Measurements from ENCODE around the gene CDK13. TPM values are rescaled to one million over a fixed set of nuclear protein-coding genes. Genes with fewer than 3 reads are reported as not detected.
"Not testable (repeated sequence)": the region's sequence is repeated elsewhere in the genome, so short reads cannot be mapped to it uniquely, and the experiment has no call there.

CDK13 gene
- total RNA-seq, 1 experiment from 2014 or later: 45.9 TPM

- Histone ChIP-seq H3K4me3 (ENCODE audit: low read depth, low read length) (no peak overlapping the region), H3K4me1 (no peaks in the 10 kb centered on the region), H3K36me3 (ENCODE audit: control insufficient read depth, insufficient read depth, low read length) (no peaks in the 10 kb centered on the region), H3K9me3 (peaks cover 4% of the 10 kb centered on the region; the same call in 1 of the 2 replicates), H3K27me3 (replicated peaks; ENCODE audit: control insufficient read depth, insufficient read depth, low read length) (no peaks in the 10 kb centered on the region; the same call in 1 of the 2 replicates)
- no peak overlapping the region for H3K27ac Mint-ChIP-seq (ENCODE audit: unreplicated experiment)
- peaks cover 9% of the 10 kb centered on the region for H3K27me3 Mint-ChIP-seq (ENCODE audit: insufficient read depth, unreplicated experiment)
- H3K4me1 Mint-ChIP-seq (ENCODE audit: low read depth, unreplicated experiment): no peaks in the 10 kb centered on the region
- TF ChIP-seq CTCF (IDR thresholded peaks at IDR 0.05; ENCODE audit: insufficient read depth in 1 of 2, low read depth in 1 of 2, low read length in 1 of 2, severe bottlenecking in 1 of 2, unreplicated experiment in 1 of 2): no peak
- no peak for DNase-seq
- intact Hi-C loops (cut with micrococcal nuclease; ENCODE audit: unreplicated experiment): no loop called here
- BruUV-seq (replicated peaks): no TSS peak
- ChIA-PET POLR2A (no interaction called here), CTCF (interaction anchor here (1.5 kb wide), 1 partner anchor 10 kb away, joined by 3 read pairs; no protein-coding TSS in a partner anchor)
- no peak overlapping the region for H3K4me3 Mint-ChIP-seq (ENCODE audit: unreplicated experiment)
- no peaks in the 10 kb centered on the region for H3K36me3 Mint-ChIP-seq (ENCODE audit: insufficient read depth, unreplicated experiment)
- no peaks in the 10 kb centered on the region for H3K9me3 Mint-ChIP-seq (ENCODE audit: unreplicated experiment)
Observed at GRCh38 chr7:39910108-39910869, 39.8 kb upstream of the CDK13 start.

- ChIA-PET CTCF (interaction anchor here (1.5 kb wide), 1 partner anchor 11 kb away, joined by 3 read pairs; no protein-coding TSS in a partner anchor), POLR2A (no interaction called here)
- Histone ChIP-seq H3K27me3 (replicated peaks; ENCODE audit: control insufficient read depth, insufficient read depth, low read length) (no peaks in the 10 kb centered on the region; the same call in 1 of the 2 replicates), H3K9me3 (peaks cover 4% of the 10 kb centered on the region; the same call in 1 of the 2 replicates), H3K36me3 (ENCODE audit: control insufficient read depth, insufficient read depth, low read length) (no peaks in the 10 kb centered on the region), H3K4me3 (ENCODE audit: low read depth, low read length) (no peak overlapping the region), H3K4me1 (no peaks in the 10 kb centered on the region)
- no peak for TF ChIP-seq CTCF (IDR thresholded peaks at IDR 0.05; ENCODE audit: insufficient read depth in 1 of 2, low read depth in 1 of 2, low read length in 1 of 2, severe bottlenecking in 1 of 2, unreplicated experiment in 1 of 2)
- no peak overlapping the region for H3K27ac Mint-ChIP-seq (ENCODE audit: unreplicated experiment)
- peaks cover 9% of the 10 kb centered on the region for H3K27me3 Mint-ChIP-seq (ENCODE audit: insufficient read depth, unreplicated experiment)
- DNase-seq: no peak
- H3K4me1 Mint-ChIP-seq (ENCODE audit: low read depth, unreplicated experiment): no peaks in the 10 kb centered on the region
- H3K9me3 Mint-ChIP-seq (ENCODE audit: unreplicated experiment): no peaks in the 10 kb centered on the region
- H3K36me3 Mint-ChIP-seq (ENCODE audit: insufficient read depth, unreplicated experiment): no peaks in the 10 kb centered on the region
- no TSS peak for BruUV-seq (replicated peaks)
- no peak overlapping the region for H3K4me3 Mint-ChIP-seq (ENCODE audit: unreplicated experiment)
- intact Hi-C loops (cut with micrococcal nuclease; ENCODE audit: unreplicated experiment): no loop called here
Observed at GRCh38 chr7:39911167-39911566, 38.9 kb upstream of the CDK13 start.

GRCh38 chr7:39915847-39916246 is 34.2 kb upstream of the CDK13 start:
- H3K4me1 ChIP-seq; H3K9me3 ChIP-seq; intact Hi-C loops (cut with micrococcal nuclease; ENCODE audit: unreplicated experiment); H3K36me3 ChIP-seq (ENCODE audit: control insufficient read depth, insufficient read depth, low read length); H3K27me3 ChIP-seq (replicated peaks; ENCODE audit: control insufficient read depth, insufficient read depth, low read length); H3K27ac Mint-ChIP-seq (ENCODE audit: unreplicated experiment); H3K9me3 Mint-ChIP-seq (ENCODE audit: unreplicated experiment); H3K4me3 ChIP-seq (ENCODE audit: low read depth, low read length); BruUV-seq (replicated peaks); DNase-seq; H3K4me3 Mint-ChIP-seq (ENCODE audit: unreplicated experiment); H3K36me3 Mint-ChIP-seq (ENCODE audit: insufficient read depth, unreplicated experiment); H3K4me1 Mint-ChIP-seq (ENCODE audit: low read depth, unreplicated experiment): not testable (repeated sequence)
- ChIA-PET CTCF (interaction anchor here (2.4 kb wide), 1 partner anchor 20 kb away, joined by 5 read pairs; no protein-coding TSS in a partner anchor), POLR2A (interaction anchor here (0.7 kb wide), 1 partner anchor 81 kb away, joined by 19 read pairs; no protein-coding TSS in a partner anchor)
- H3K27me3 Mint-ChIP-seq (ENCODE audit: insufficient read depth, unreplicated experiment): peaks cover 12% of the 10 kb centered on the region
